Ishikawa (cell line): ENCODE data around the gene RNF141.
A peak's percentile ranks its signal among the peaks of the same experiment; 100 is the strongest.

Source experiments
- CEBPB ChIP-seq: IDR thresholded peaks from 2 replicates; pipeline ENCODE4 v1.6.1; 2012
- CREB1 ChIP-seq: IDR thresholded peaks from 2 replicates; pipeline ENCODE4 v1.6.1; 2012; ENCODE audit warnings: low read depth
- EGR1 ChIP-seq: IDR thresholded peaks from 2 replicates; pipeline ENCODE4 v1.6.1; 2012
- EP300 ChIP-seq: IDR thresholded peaks from 2 replicates; pipeline ENCODE4 v1.6.1; 2012; ENCODE audit warnings: borderline replicate concordance
- FOXM1 ChIP-seq: IDR thresholded peaks from 2 replicates; pipeline ENCODE4 v1.6.1; 2012; ENCODE audit warnings: low read depth, borderline replicate concordance
- NFIC ChIP-seq: IDR thresholded peaks from 2 replicates; pipeline ENCODE4 v1.6.1; 2012
- RAD21 ChIP-seq: IDR thresholded peaks from 2 replicates; pipeline ENCODE4 v1.6.1; 2012; ENCODE audit warnings: low read depth
- TAF1 ChIP-seq: IDR thresholded peaks from 2 replicates; pipeline ENCODE4 v1.6.1; 2012; ENCODE audit warnings: low read depth, mild to moderate bottlenecking
- TCF12 ChIP-seq: IDR thresholded peaks from 2 replicates; pipeline ENCODE4 v1.6.1; 2012; ENCODE audit warnings: low read depth
- TEAD4 ChIP-seq: IDR thresholded peaks from 2 replicates; pipeline ENCODE4 v1.6.1; 2012
- YY1 ChIP-seq: IDR thresholded peaks from 2 replicates; pipeline ENCODE4 v1.6.1; 2012; ENCODE audit warnings: low read depth
- ZBTB7A ChIP-seq: IDR thresholded peaks from 2 replicates; pipeline ENCODE4 v1.6.1; 2012; ENCODE audit warnings: low read depth
- TF ChIP-seq, protein P1 (sequence below): IDR thresholded peaks from 2 replicates; pipeline ENCODE4 v1.6.1; 2012
- TF ChIP-seq, protein P2 (sequence below): IDR thresholded peaks from 2 replicates; pipeline ENCODE4 v1.6.1; 2012
- TF ChIP-seq, protein P3 (sequence below): IDR thresholded peaks from 2 replicates; pipeline ENCODE4 v1.6.1; 2012; ENCODE audit warnings: low read depth, mild to moderate bottlenecking

Gene RNF141

DNA sequence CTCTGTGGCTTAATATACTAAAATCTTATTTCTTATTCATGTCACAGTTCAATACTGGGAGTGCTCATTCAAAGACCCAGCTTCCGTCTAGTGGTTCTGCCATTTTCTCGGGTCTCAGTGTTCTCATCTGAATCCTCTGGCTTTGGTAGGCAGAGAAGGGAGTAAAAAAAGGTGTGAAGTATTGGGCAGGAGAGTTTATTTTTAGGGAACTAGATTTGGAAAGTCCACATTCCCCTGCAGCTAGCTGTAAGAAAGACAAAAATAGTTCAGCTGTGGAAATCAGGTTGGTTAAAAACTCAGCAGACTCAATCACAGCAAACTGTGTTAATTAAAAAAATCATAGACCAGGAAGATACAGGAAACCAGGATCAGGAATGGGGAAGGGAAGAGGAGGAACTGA, 31.5 kb upstream of the RNF141 start:
- TF ChIP-seq RAD21 (no peak), TCF12 (no peak), CREB1 (no peak), TAF1 (no peak), YY1 (no peak), NFIC (no peak), CEBPB (no peak), ZBTB7A (no peak), EGR1 (no peak), TEAD4 (no peak)
- TF ChIP-seq, protein P1, sequence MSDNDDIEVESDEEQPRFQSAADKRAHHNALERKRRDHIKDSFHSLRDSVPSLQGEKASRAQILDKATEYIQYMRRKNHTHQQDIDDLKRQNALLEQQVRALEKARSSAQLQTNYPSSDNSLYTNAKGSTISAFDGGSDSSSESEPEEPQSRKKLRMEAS: no peak

DNA sequence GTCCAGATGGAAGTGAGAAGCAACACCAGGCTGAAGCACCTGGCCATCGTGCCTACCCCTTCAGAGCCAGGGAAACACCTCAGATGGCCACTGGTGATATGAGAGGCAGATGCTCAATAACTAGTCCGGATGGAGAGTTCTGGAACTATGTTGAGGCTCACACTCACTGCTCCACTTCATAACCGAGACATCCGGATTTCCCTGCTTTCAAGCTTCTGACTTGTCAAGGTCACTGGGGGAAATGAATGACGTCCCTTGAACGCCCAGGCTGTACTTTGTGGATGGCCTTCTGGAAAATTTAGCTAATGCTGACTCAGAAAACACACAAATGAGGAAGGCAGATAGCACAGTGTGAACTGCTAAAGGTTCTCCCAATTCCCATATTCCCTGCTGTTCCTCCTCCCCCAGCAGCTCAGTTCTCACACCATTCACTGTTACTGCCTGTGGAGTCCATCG, 27.5 kb upstream of the RNF141 start, which contains the start of gene LYVE1:
Gene LYVE1 (minus strand): TSS at position 180 of the 456 bp plus-strand sequence. CDS start 133 bp downstream, at position 47.
- TF ChIP-seq CEBPB (no peak), NFIC (no peak), TCF12 (no peak)

DNA sequence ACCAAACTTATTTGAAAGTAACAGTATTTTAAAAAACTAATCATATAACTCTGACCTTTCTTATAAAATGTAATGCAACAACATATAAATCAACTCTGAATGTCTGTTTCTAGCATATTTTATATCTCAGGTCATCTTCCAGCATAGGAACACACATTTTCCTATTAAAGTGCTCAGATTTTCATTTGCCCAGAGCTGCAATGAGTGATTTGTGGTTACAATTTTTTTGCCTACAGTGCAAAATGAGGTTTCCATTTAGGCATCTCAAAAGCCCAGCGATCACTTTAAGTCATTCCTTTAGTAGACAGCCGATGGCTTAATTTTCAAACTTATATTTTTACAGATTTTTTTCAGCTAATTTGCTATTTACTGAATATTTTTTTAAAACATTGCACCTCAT, 26.5 kb upstream of the RNF141 start:
- TF ChIP-seq EGR1: no peak
- no peak for TF ChIP-seq CREB1
- no peak for TF ChIP-seq YY1
- TF ChIP-seq EP300: no peak
- no peak for TF ChIP-seq ZBTB7A
- no peak for TF ChIP-seq TCF12
- TF ChIP-seq, protein P2, sequence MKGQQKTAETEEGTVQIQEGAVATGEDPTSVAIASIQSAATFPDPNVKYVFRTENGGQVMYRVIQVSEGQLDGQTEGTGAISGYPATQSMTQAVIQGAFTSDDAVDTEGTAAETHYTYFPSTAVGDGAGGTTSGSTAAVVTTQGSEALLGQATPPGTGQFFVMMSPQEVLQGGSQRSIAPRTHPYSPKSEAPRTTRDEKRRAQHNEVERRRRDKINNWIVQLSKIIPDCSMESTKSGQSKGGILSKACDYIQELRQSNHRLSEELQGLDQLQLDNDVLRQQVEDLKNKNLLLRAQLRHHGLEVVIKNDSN: no peak
- TF ChIP-seq TEAD4: no peak
- no peak for TF ChIP-seq TAF1
- no peak for TF ChIP-seq RAD21
- TF ChIP-seq, protein P3, sequence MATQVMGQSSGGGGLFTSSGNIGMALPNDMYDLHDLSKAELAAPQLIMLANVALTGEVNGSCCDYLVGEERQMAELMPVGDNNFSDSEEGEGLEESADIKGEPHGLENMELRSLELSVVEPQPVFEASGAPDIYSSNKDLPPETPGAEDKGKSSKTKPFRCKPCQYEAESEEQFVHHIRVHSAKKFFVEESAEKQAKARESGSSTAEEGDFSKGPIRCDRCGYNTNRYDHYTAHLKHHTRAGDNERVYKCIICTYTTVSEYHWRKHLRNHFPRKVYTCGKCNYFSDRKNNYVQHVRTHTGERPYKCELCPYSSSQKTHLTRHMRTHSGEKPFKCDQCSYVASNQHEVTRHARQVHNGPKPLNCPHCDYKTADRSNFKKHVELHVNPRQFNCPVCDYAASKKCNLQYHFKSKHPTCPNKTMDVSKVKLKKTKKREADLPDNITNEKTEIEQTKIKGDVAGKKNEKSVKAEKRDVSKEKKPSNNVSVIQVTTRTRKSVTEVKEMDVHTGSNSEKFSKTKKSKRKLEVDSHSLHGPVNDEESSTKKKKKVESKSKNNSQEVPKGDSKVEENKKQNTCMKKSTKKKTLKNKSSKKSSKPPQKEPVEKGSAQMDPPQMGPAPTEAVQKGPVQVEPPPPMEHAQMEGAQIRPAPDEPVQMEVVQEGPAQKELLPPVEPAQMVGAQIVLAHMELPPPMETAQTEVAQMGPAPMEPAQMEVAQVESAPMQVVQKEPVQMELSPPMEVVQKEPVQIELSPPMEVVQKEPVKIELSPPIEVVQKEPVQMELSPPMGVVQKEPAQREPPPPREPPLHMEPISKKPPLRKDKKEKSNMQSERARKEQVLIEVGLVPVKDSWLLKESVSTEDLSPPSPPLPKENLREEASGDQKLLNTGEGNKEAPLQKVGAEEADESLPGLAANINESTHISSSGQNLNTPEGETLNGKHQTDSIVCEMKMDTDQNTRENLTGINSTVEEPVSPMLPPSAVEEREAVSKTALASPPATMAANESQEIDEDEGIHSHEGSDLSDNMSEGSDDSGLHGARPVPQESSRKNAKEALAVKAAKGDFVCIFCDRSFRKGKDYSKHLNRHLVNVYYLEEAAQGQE: no peak
- TF ChIP-seq, protein P1: no peak
- TF ChIP-seq FOXM1: no peak
- TF ChIP-seq NFIC: no peak
- TF ChIP-seq CEBPB: no peak

DNA sequence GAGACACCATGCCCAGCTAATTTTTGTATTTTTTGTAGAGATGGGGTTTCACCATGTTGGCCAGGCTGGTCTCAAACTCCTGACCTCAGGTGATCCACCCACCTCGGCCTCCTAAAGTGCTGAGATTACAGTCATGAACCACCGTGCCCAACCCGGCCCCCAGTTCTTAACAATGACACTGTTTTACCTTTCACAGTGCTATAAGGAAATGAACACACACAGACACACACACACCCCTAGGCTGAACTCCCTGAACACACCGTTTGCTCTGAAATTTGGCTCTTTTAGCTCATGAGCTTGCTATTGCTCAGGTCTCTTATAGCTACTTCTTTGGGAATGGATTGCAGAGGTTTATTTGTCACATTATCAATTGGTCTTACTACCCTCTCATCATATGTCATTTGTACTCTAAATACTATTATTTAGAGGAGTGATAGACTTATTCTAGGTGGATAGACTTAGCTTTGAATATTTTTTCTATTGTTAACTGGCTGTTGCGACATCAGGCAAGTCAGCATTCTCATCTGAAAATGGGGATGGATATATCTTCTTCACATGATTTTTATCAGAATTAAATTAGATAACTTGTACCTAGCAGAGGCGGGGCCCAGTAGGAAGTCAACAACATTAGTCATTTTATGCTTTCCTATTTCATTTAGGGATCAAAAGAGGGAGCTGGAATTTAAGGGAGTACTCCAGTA, 25.4 kb upstream of the RNF141 start:
- no peak for TF ChIP-seq EGR1
- peak; percentile 58; the same call in 1 of the 2 replicates for TF ChIP-seq CEBPB
- TF ChIP-seq FOXM1: no peak
- TF ChIP-seq CREB1: no peak

DNA sequence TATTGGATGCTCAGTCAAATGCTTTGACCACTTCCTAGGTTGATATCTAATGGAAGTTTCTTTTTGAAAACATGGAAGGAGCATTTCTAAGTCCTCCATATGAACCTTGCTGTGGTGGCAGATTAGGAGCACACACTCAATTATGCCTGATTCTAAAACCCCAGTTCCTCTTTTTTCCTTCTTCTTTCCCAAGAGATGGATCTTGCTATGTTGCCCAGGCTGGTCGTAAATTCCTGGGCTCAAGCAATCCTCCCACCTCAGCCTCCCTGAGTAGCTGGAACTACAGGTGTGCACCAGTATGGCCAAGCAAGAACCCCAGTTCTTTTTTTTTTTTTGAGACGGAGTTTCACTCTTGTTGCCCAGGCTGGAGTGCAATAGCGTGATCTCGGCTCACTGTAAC, 24.5 kb upstream of the RNF141 start:
- TF ChIP-seq, protein P3: no peak
- TF ChIP-seq CEBPB: no peak
- TF ChIP-seq YY1: no peak

DNA sequence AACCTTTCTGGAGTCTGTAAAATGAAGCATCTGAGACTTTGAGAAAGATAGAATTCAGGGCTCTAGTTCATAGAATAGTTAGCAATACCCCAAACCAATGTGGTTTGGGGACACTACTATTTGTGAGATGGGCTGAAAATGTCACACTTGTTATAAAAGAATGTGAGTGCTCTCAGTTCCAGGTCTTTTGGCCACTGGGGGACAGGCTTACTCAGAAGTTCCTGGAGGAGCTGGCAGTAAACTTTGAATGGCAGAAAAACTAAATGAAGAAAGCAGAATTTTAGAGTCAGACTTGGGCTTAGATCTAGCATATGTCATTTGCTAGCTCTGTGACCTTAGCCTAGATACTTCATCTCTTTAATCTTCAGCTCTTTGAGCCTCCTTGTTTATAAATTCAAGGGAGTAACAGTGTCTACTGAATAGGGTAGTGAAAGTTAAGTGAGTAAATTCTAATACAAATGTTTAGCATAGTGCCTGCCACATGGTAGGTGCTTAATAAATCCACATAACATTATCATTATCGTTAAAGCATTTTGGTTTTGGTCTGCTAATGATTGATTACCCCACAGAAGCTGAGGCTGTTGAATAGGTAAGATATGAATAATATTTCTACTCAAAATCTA, 23.8 kb upstream of the RNF141 start:
- TF ChIP-seq, protein P3: no peak
- peak; percentile 49 for TF ChIP-seq RAD21
- TF ChIP-seq EP300: no peak
